HG03558 (cell line): Measurements from ENCODE around the gene RRAS2.
A peak's percentile ranks its signal among the peaks of the same experiment; 100 is the strongest.
"Not testable (repeated sequence)": the region's sequence is repeated elsewhere in the genome, so short reads cannot be mapped to it uniquely, and the experiment has no call there.

ENCODE experiments used
- ATAC-seq: cut with Tn5 transposase; IDR thresholded peaks from one replicate; pipeline ENCODE4 v1.9.1; 2021; ENCODE audit warnings: moderate number of reproducible peaks; ENCODE audit not compliant: unreplicated experiment; ENCODE audit errors: extremely low read depth

RRAS2 gene

GRCh38 chr11:14310679-14311078 is 48.3 kb downstream of the RRAS2 start:
- ATAC-seq, result no peak

- ATAC-seq, result no peak
Observed at GRCh38 chr11:14309425-14310192, 49.4 kb downstream of the RRAS2 start.

GRCh38 chr11:14308897-14309387 is 50.0 kb downstream of the RRAS2 start:
- no peak for ATAC-seq

GRCh38 chr11:14308114-14308896 is 50.7 kb downstream of the RRAS2 start:
- ATAC-seq, result no peak

GRCh38 chr11:14306481-14306880 is 52.5 kb downstream of the RRAS2 start:
- ATAC-seq, result no peak

GRCh38 chr11:14305649-14306048 is 53.3 kb downstream of the RRAS2 start:
- no peak for ATAC-seq

- no peak for ATAC-seq
Observed at GRCh38 chr11:14304601-14305000, 54.4 kb downstream of the RRAS2 start.

- ATAC-seq, result peak; percentile 73
Observed at GRCh38 chr11:14300661-14301304, 58.2 kb downstream of the RRAS2 start.

- no peak for ATAC-seq
Observed at GRCh38 chr11:14299921-14300320, 59.1 kb downstream of the RRAS2 start.

GRCh38 chr11:14290422-14290821 is 68.6 kb downstream of the RRAS2 start:
- no peak for ATAC-seq

- ATAC-seq, result no peak
Observed at GRCh38 chr11:14288189-14288935, 70.6 kb downstream of the RRAS2 start.

- not testable (repeated sequence) for ATAC-seq
Observed at GRCh38 chr11:14278869-14279268, 80.1 kb downstream of the RRAS2 start.

- no peak for ATAC-seq
Observed at GRCh38 chr11:14275076-14275475, 83.9 kb downstream of the RRAS2 start.

- no peak for ATAC-seq
Observed at GRCh38 chr11:14273895-14274294, 85.1 kb downstream of the RRAS2 start.

- ATAC-seq, result peak; percentile 57
Observed at GRCh38 chr11:14270690-14271542, 88.1 kb downstream of the RRAS2 start.

GRCh38 chr11:14269692-14270573 is 89.0 kb downstream of the RRAS2 start:
- ATAC-seq, result no peak

- no peak for ATAC-seq
Observed at GRCh38 chr11:14267861-14268635, 90.9 kb downstream of the RRAS2 start.

- ATAC-seq, result no peak
Observed at GRCh38 chr11:14266622-14267021, 92.4 kb downstream of the RRAS2 start.
